Left renal pelvis (tissue), 4 donors: ENCODE data around the gene PACRG. TPM values are rescaled to one million over a fixed set of nuclear protein-coding genes. Genes with fewer than 3 reads are reported as not detected.
"Not testable (repeated sequence)": the region's sequence is repeated elsewhere in the genome, so short reads cannot be mapped to it uniquely, and the experiment has no call there.

ENCODE experiments used
- DNase-seq, 4 donors: peaks; one replicate each; pipeline ENCODE4 v3.0.0-alpha.2; 2013; ENCODE audit warnings: low read depth in 4 of 4, low spot score in 3 of 4
- polyA plus RNA-seq, 4 donors: library from polyadenylated mRNA; unstranded; fragments of 120-200 nt; gene quantifications; one replicate each; pipeline ENCODE4 v1.2.1, GENCODE V29; 2013; ENCODE audit not compliant: insufficient read length in 4 of 4

Gene PACRG
- polyA plus RNA-seq, 4 donors, result 5.3 to 22.3 (median 14.2) TPM

DNA sequence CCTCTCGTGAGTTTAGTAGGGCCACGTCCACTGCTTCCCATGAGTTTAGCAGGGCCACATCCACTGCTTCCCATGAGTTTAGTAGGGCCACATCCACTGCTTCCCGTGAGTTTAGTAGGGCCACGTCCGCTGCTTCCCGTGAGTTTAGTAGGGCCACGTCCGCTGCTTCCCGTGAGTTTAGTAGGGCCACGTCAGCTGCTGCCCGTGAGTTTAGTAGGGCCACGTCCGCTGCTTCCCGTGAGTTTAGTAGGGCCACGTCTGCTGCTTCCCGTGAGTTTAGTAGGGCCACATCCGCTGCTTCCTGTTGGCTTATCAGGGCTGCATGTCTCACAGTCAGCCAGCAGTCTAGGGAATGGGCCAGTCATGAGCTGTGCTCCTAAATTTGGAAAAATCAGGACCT, 573.1 kb downstream of the PACRG start:
- no peak for DNase-seq

DNA sequence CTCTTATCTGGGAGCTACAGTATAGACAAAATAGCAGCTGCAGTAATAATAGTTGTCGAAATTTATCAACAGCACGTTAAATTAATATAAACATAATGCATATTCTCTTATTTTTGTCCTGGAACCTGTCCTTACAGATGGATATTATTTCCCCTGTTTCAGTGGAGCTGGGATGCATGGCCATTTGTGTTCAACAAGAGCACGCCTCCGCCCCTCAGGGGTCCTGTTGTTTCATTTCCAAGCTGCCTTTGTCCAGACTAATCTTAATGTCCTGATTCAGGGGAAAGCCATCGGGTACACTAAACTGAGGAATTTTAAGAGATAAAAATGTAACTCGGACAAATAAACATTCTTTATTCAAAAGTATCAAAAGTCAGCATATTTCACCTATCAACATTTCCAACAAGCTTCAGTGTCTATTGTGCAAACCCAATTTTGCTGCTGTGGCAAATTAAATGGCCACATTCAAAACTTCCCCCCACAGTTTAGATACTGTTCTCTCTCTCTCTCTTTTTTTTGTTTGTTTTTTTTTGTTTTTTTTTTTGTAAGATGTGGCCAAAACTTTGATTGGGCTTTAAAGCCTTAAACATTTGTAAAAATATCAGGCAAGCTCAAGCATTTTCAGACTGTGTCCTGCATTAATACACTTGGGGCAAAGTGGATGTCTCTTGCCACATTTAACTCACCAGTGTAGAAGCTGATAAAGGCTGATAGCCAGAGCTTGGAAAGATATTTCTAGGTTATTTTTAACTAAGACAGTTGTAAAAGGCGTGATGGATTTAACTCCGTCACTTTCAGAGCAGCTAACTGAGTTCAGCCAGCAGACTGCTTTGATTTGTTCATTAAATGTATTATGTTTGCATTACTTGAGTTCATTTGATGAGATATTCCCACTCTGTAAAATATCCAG, 574.2 kb downstream of the PACRG start:
- DNase-seq, result no peak

DNA sequence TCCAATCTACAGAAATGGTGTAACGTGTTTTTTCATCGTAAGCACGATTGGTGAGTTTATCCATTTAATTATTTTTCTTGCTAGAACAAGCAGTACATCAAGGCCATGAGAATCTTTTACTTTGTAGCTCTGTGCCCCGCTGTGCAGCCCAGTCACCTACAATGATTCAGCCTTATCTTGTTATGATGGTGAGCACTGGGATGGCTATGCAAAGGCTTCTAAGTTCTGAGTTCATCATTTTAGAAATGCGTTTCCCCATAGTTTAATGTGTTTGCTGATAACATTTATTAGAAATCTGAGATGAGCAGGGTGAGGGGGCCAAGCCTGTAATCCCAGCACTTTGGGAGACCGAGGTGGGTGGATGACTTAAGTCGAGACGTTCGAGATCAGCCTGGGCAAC, 575.0 kb downstream of the PACRG start:
- DNase-seq, result no peak

DNA sequence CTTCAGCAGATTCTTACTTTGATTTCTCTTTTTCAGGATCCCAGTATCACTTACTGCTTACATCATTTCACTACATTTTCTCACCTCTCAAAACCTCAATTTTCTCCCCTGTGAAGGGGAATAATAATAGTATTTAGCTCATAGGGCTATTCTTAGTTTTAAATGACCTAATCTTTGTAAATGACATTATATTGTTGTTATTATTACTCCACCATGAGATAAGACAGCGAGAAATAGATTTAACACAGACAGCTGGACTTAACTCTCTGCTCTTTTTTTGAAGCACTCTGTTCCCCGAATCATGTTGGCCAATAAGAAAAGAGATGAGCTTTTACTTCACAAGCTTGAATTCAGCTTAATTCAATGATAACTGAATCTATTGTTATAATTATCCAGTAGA, 578.2 kb downstream of the PACRG start:
- no peak for DNase-seq

DNA sequence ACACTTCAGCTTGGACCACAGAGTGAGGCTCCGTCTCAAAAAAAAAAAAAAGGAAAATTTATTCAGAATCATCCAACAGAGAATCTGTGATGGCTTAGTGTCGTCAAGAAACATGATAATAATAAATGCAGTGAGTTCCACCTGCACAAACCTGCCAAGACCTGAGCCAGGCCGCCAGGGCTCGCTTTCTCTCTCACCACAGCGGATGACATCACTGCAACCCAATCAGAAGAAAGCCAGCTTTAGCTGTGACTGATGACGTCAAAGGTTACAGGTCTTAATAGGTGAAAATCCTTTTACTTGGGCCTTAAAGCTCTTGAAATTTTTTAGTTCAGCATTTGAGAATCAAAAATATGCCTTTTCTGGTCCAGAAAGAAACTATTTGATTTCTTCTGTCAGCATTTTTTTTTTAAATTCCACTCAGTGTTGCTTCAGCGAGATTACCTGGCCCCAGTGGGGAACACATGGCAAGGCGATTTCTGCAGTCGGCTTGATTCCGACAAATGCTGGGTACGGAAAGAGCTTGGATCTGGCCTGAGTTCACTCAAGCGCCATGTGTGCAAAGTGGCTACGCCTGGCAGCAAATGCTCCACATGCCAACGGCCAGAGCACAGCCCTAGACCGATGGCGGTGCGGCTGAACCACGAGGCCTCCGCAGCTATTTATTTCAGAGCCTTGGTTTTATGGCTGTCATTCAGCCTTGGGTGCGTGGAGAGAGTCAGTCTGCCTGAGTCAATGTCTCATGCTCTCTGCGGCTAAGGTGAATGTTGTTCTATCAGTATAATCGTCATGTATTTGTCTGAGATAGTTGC, 581.1 kb downstream of the PACRG start:
- DNase-seq, result no peak

DNA sequence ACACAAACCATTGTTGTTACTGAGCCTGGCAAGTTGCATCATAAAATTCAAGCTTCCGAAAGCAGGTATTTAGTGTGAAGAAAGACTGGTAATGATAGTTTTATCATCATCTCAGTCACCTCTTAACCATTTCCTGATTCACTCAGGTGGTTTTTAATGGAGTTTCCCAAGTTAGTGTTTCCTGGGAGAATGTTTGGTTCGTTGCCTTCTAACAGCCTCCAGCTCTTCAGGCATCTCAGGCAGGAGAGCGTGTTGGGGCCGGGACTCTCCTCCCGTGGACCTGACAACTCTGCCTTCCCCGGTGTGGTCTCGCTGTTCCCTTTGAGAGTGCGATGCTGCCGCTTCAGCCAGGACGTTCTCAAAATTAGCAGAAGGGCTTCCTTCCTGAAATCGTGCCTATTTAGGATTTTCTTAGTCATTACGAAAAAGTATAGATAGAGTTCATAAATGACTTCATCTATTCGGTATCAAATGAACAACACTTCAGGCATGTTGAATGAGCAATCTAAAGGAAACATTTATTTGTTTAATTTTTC, 581.8 kb downstream of the PACRG start:
- DNase-seq, result no peak

DNA sequence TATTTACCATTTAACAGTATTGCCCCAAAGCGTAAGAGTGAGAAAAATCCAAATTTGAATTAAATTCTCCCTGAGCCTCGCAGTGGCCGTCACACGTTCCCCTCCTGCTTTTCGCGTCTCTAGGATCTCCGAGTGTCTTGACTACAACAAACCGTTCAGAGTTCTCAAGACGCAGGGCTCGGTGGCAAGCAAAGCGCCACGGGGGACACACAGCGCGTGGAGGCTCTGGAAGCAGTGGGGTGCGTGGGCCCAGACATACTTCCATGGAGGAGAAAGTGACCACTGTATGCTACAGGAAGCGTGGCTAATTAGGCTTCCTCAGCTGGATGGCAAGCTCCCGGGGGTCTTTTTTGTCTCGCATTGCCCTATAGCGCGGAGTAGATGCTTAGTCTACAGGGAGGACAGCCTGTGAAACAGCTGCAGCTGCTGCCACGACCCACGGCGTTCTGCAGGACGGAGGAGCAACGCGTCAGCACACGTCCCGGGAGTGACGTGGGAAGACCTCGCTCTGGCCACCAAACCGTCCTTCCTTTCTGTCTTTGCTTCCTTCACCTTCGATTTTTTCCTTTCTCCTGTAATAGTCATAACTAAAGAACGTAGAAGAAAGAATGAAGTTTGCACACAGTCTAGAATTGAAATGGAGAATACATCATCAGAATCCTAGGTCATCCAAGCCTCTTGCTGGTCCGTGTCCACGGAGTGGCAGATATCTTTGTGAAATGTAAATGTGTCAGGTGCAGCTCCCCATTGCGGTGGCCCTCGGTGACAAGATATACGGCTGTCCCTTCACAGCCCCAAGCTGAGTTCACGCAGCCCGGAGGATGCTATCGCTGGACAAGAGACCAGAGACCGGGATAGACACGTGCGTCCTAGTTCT, 582.6 kb downstream of the PACRG start:
- DNase-seq, result no peak

DNA sequence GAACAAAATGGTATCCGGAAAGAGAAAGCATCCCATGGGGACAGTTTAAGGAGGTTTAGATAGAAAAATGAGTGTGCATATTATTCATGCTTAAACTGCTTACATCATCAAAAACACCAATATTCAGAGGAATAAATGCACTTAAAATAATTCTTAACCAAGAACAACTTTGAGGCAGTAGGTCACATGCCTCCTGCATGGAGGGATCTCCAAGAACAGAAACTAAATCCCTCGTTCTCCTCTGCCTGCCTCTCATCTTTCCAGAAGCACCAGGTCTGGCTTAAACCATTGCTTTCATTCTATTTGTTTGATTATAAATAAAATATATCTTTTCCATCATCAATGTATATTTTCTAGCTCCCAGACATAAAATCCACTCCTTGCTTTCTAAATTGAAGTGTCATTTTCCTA, 583.2 kb downstream of the PACRG start:
- no peak for DNase-seq

DNA sequence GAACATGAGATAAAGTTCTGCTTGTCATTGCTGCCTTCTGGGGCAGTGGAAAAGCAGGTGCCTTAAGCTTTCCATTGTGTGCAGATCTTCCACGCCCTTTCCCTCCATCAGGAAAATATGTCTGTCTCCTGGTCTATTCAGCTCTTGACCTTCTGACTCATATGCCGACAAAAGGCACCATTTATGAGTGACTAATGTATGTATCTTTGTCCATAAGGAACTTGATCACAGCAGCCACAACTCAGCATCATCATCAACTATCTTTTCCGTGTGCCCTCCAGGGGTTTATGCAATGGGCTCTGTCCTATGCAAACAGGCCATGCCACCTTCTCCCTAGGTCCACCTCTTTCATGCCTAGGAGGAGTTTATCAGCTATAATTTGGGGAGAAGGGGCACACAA, 584.1 kb downstream of the PACRG start:
- DNase-seq, result no peak

DNA sequence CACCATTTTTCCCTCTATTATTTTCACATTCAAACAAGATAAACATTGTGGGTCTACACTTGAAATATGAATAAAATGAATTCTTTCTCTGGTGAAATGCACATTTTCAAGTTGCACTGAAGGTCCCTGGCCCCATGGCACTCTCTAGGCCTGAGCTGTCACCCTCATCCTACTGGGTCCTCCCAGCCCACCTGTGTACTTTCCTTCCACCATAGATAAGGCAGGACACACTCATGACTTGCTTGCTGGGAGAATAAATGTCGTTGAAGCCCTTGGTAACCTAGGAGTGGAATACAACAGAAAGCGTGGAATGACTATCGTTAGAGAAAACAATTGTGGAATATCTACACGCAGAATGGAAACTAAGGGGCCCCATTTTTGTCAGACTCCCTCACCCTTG, 585.8 kb downstream of the PACRG start:
- DNase-seq, result no peak

DNA sequence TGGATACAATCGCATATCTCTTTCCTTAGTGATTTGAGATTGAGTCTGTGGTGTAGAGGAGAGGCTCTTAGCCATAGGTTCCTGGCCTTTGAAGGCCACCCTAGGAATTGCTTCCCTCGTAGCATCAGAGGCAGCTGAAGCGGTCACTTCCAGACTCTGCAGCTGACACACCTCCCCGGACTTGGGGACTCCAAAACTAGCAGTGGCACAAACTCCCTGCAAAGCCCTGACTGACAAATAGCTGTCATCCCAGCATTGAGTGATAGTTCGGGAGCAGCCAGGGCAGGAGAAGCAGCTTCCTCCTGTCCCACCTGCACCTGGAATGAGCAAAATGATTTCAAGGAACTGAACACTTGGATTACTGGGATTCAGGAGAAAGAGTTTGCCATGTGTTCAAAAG, 586.2 kb downstream of the PACRG start:
- no peak for DNase-seq

DNA sequence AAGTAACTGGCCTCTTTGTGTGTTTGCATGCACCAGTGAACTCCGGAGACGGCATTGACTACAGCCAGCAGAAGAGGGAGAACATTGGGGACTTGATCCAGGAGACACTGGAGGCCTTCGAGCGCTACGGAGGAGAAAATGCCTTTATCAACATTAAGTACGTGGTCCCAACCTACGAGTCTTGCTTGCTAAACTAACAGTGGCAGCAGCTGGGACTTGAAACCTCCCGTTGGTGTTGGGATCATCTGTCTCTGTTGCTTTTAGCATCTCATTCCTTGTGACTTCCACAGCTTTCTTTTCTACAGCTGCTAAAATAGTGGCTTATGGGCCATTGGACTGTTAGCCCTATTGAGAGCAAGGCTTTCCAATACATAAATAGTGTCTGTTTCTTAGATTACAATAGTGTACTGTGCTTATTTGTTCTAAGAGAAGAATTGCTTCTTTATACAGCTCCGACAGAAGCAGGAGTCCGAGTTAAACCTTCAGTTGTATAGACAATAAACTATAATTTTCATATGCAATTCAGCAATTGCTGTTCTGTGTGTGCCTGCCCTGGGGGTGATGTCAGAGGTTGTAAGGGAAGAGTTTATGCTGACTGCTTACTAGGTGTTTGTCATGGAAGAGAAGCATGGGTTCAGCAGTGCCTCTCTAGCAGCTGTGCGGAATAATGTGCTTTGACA, 587.2 kb downstream of the PACRG start:
- DNase-seq, result no peak

DNA sequence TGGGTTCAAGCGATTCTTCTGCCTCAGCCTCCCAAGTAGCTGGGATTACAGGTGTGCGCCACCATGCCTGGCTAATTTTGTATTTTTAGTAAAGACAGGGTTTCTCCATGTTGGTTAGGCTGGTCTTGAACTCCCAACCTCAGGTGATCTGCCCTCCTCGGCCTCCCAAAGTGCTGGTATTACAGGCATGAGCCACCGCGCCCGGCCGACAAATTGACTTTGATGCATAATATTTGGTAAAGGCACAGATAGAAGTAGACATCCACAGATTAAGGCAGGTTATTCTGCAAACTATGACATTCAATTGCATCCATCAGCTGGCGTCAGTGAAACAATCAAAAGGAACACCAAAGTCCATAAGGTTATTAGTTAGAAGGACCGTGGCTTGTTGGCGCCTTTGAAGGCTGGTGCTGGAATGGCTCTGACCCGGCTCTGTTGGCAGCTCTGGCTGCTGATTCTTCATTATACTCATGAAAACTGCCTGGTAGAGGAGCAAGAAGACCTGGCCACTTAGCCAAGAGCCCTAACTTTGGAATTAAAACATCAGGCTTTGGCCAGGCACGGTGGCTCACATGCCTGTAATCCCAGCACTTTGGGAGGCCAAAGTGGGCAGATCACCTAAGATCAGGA, 589.2 kb downstream of the PACRG start:
- DNase-seq, result not testable (repeated sequence)

DNA sequence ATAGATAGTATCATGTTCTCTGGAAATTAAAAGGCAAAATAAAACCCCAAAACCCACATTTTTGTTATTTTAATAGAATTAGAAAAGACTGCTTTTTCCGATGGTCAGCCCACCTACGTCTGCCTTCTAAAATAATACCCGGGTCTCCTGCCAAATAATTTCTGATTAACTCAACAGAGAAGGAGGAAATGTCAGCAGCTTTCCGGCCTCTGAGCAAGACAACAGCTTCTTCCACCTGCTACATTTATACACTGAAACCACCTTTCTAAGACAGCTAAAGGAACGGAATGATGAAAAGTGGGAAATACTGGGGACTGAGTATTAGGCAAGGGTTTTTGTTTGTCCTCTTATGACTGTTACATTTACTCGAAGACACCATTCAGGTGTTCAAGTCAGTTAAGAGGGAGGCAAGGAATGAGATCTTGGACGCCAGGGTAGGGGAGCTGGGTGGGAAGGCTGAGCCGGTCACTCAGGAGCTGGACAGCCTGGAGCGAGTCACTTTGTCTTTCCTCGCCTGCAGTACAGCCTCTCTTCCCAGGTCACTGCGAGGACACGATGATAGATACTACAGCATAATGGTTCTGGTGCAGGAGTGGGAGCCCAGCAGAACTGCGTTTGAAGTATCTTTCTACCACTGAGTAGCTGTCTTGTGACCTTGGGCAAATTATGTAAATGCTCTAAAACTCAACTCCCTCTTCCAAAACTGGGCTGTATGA, 590.5 kb downstream of the PACRG start:
- DNase-seq, result no peak

DNA sequence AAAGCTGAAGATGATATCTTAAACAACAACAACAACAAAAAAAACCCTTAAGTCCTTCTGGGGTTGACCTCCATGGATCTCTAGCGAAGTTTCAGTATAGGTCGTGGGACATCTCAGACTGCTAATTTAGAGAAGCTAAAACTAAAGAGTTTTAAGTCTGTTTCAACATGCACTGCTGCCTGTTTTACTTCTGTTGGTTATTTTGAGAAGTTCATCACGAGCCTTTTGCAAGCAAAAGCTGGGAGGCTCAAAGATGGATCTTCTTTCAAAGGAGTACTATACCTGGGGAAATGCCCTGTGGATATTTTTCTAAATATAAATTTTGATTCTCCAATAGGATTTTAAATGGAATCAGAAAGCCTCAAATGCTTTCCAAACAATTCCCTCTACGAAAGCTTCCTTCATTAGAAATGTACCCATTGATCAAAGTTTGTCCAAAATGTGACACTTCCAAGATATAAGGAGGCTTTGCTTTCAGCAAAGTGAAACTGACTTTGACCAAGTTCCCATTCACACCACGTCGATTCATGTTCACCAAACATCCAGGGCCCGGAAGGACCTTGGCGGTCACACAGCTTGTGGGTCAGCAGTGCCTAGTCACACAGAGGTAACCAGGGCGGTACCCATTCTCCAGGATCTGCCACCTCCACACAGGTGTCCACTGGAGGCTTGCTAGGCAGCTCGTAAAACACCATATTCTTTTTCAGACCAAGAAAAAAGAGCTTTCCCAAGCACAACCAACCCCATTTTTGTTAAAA, 592.0 kb downstream of the PACRG start:
- DNase-seq, result no peak

DNA sequence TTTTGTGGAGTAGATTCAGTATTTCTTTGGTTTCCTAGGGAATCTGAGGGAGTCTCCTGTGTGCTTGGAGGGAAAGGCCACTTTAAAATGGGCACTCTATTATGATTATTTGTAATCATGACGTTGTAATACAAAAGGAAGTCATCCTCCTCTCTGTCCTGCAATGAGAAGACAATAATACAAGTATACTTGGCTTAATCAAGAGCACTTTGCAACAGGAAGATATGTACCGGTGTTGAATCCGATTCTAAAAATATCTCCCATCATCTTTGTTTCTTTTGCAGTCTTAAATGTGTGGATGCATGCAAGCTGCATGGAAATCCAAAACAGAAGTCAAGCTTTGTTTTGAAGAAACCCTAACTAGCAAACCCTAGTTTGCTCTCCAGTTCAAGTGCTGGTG, 592.6 kb downstream of the PACRG start:
- DNase-seq, result no peak

DNA sequence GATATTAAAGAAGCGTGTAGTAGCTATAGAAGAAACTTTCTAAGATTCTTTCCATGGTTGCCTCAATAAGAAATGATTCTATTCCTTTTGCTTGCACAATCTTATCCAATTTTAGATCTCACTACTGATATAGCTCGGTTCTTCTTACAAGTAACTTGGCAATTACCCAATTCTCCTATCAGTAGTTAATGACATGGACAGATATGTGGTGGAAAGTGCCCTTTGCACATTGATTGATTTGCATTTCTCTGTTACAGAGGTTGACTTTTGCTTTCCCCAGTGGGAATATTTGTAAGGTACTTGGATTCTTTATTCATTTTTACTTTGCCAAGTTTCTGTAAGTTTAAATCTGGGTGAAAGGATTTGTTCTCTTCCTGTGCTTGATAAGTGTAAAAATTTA, 593.0 kb downstream of the PACRG start:
- no peak for DNase-seq

DNA sequence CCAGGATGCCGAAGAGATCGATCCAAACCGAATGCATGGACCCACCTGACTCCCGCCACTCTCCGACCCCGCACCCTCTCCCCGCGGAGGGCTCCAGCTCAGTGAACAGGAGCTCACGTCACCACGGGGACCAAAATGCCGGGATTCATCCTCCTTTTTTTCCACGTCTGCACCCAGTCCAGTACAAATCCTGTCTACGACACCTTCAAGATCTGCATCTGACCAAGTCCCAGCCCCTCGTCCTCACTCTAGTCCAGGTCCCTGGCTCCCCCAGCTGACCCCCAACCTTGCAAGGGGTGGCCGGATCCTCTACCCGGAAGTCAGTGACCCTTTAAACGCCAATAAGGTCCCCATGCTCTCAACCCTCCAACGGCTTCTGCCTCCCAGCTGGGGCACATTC, 593.9 kb downstream of the PACRG start:
- DNase-seq, result no peak
